NB4 (cell line): ENCODE measurements around the gene SH3GLB1.

Experiments
- POLR2A ChIP-seq: IDR thresholded peaks from 2 replicates; pipeline ENCODE4 v1.6.1; 2011; ENCODE audit warnings: mild to moderate bottlenecking; ENCODE audit not compliant: insufficient read length; ENCODE audit errors: extremely low read depth
- TF ChIP-seq, protein P1 (sequence below): IDR thresholded peaks from one replicate; pipeline ENCODE4 v1.5.1; 2012; ENCODE audit warnings: low read depth, low read length
- TF ChIP-seq, protein P2 (sequence below): IDR thresholded peaks from 2 replicates; pipeline ENCODE4 v1.6.1; 2011; ENCODE audit warnings: low read depth, low read length

DNA sequence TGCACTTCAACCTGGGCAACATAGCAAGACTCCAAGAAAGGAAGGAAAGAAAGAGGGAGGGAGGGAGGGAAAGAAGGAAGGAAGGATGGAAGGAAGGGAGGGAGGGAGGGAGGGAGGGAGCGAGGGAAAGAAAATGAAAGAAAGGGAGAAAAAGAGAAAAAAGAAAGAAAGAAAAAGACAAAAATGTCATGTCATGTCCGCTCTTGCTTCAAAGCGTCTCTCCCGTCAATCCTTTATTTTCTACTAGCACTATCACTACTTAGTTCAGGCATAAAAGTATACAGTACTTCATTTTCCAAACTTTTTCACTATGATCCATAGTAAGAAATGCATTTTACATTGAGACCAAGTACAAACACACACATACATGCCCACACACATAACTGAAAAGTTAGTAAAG, 64.7 kb downstream of the SH3GLB1 start:
- TF ChIP-seq, protein P1, sequence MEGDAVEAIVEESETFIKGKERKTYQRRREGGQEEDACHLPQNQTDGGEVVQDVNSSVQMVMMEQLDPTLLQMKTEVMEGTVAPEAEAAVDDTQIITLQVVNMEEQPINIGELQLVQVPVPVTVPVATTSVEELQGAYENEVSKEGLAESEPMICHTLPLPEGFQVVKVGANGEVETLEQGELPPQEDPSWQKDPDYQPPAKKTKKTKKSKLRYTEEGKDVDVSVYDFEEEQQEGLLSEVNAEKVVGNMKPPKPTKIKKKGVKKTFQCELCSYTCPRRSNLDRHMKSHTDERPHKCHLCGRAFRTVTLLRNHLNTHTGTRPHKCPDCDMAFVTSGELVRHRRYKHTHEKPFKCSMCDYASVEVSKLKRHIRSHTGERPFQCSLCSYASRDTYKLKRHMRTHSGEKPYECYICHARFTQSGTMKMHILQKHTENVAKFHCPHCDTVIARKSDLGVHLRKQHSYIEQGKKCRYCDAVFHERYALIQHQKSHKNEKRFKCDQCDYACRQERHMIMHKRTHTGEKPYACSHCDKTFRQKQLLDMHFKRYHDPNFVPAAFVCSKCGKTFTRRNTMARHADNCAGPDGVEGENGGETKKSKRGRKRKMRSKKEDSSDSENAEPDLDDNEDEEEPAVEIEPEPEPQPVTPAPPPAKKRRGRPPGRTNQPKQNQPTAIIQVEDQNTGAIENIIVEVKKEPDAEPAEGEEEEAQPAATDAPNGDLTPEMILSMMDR = no peak
- TF ChIP-seq, protein P2, sequence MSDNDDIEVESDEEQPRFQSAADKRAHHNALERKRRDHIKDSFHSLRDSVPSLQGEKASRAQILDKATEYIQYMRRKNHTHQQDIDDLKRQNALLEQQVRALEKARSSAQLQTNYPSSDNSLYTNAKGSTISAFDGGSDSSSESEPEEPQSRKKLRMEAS = no peak
- TF ChIP-seq POLR2A = no peak
